Epidermal melanocyte (primary cell): Measurements from ENCODE around the gene RCVRN.

Experiments
- DNase-seq: peaks from one replicate; pipeline ENCODE4 v3.0.0; 2011; ENCODE audit warnings: low spot score; ENCODE audit not compliant: insufficient read length

The RCVRN gene

DNA sequence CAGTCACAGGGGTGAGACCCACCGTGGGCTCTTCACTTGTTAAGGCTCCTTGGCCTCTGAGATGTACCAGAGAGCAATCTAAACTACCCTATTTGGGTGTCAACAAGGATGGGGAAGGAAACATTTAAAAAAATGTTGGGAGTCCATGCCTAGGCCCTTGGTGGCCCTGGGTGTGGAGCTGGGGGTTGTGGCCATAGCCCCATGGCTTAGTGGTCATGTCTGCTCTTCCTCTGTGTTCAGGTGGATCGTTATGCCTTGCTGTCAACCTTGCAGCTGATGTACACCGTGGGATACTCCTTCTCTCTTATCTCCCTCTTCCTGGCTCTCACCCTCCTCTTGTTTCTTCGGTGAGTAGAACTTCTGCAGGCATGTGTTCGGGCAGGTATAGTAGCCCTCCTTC lies 50.8 kb downstream of the RCVRN start:
- no peak for DNase-seq

DNA sequence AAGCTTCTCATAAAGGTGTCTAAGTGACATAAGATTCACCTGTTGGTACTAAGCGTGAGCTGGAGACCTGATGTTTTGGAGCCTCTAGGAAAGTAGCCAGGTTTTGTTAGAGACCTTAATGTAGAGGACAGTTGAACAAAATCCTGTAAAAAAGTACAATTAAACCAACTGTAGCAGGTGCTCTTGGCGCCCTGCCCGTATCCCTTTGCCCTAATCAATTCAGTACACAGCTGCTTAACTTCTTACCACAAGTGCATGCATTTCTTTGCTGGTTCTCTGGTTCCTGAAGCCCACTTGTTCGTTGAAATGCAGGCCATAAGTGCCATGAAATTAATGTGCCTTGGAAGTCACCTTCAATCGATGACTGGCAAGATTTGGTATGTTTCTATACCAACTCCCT lies 54.9 kb downstream of the RCVRN start:
- DNase-seq, result no peak
